Islet of Langerhans (tissue), 1 donor: ENCODE results near the gene MFSD11.
"Not testable (repeated sequence)": the region's sequence is repeated elsewhere in the genome, so short reads cannot be mapped to it uniquely, and the experiment has no call there.

Source experiments
- FAIRE-seq: peaks from one replicate; lab custom pipeline; 2011; peaks lifted over from hg19 to GRCh38; lab: Jason Lieb, UNC

The MFSD11 gene

GRCh38 chr17:76737676-76738467, at the start of gene MFSD11:
Gene MFSD11, plus strand, starts transcription at chr17:76738119. Its CDS starts 234 bp downstream, at chr17:76738353.
- FAIRE-seq = no peak

- FAIRE-seq = no peak
Observed at GRCh38 chr17:76688165-76688622, 49.7 kb upstream of the MFSD11 start.

- no peak for FAIRE-seq
Observed at GRCh38 chr17:76689859-76690258, 48.1 kb upstream of the MFSD11 start.

- FAIRE-seq = no peak
Observed at GRCh38 chr17:76690596-76691280, 47.2 kb upstream of the MFSD11 start.

GRCh38 chr17:76691379-76692191, 46.3 kb upstream of the MFSD11 start:
- FAIRE-seq = no peak

GRCh38 chr17:76695059-76695831, 42.7 kb upstream of the MFSD11 start:
- FAIRE-seq = no peak

- no peak for FAIRE-seq
Observed at GRCh38 chr17:76696763-76697701, 40.9 kb upstream of the MFSD11 start.

- no peak for FAIRE-seq
Observed at GRCh38 chr17:76697702-76698465, 40.0 kb upstream of the MFSD11 start.

- not testable (repeated sequence) for FAIRE-seq
Observed at GRCh38 chr17:76698466-76698977, 39.4 kb upstream of the MFSD11 start.

GRCh38 chr17:76700270-76700616, 37.7 kb upstream of the MFSD11 start:
- FAIRE-seq = no peak

GRCh38 chr17:76700617-76701470, 37.1 kb upstream of the MFSD11 start:
- no peak for FAIRE-seq

GRCh38 chr17:76701471-76701967, 36.4 kb upstream of the MFSD11 start:
- no peak for FAIRE-seq

GRCh38 chr17:76702076-76702475, 35.8 kb upstream of the MFSD11 start:
- FAIRE-seq = no peak

- FAIRE-seq = no peak
Observed at GRCh38 chr17:76702941-76703637, 34.8 kb upstream of the MFSD11 start.

GRCh38 chr17:76704805-76705204, 33.1 kb upstream of the MFSD11 start:
- FAIRE-seq = no peak

- no peak for FAIRE-seq
Observed at GRCh38 chr17:76706817-76707216, 31.1 kb upstream of the MFSD11 start.

GRCh38 chr17:76707985-76708807, 29.7 kb upstream of the MFSD11 start:
- no peak for FAIRE-seq
